GM12878 (cell line): Measurements from ENCODE around the gene PRDX3. TPM values are rescaled to one million over a fixed set of nuclear protein-coding genes. Genes with fewer than 3 reads are reported as not detected.

Experiments
- ATAC-seq: fragments of 200-7000 bp; cut with Tn5 transposase; 3 replicates; pipeline ENCODE4 v1.9.1; 2020; ENCODE audit warnings: mild to moderate bottlenecking, moderate library complexity
- BruUV-seq: library from RNA; stranded (reverse); fragments of 400-500 nt; replicated peaks from 2 replicates; lab custom pipeline; 2021; lab: Mats Ljungman, UMichigan
- CTCF ChIA-PET: fragments of 300-600 bp; sonication (Branson Sonifier 250); formaldehyde crosslinking; extraction: SDS; loops from one replicate; lab custom pipeline; 2021; ENCODE audit warnings: inconsistent platforms; lab: Yijun Ruan, JAX
- POLR2A ChIA-PET: fragments of 350-600 bp; formaldehyde crosslinking; extraction: SDS; loops from one replicate; lab custom pipeline; 2021; ENCODE audit warnings: inconsistent platforms; lab: Charles Lee
- RAD21 ChIA-PET: fragments of 300-600 bp; sonication (Branson Sonifier 250); formaldehyde crosslinking; loops from one replicate; lab custom pipeline; 2023; ENCODE audit warnings: antibody characterized with exemption; ENCODE audit not compliant: unreplicated experiment; lab: Charles Lee
- SMC1A ChIA-PET: fragments of 300-600 bp; sonication (Branson Sonifier 250); formaldehyde crosslinking; loops from one replicate; lab custom pipeline; 2023; ENCODE audit not compliant: unreplicated experiment, uncharacterized antibody; lab: Charles Lee
- DNase-seq: peaks from one replicate; pipeline ENCODE4 v3.0.0-alpha.2; 2011; ENCODE audit warnings: low read depth, low spot score
- FAIRE-seq: peaks from 3 replicates; lab custom pipeline; 2011; peaks lifted over from hg19 to GRCh38; lab: Jason Lieb, UNC
- H2AFZ ChIP-seq: 2 replicates; pipeline ENCODE4 v1.6.0; 2011; ENCODE audit warnings: low read depth, low read length, control low read depth; ENCODE audit not compliant: control insufficient read depth
- H3K27ac ChIP-seq: 2 replicates; pipeline ENCODE4 v1.5.1; 2011; ENCODE audit warnings: control low read depth; ENCODE audit not compliant: control insufficient read depth, insufficient read depth
- H3K27me3 ChIP-seq, 2 experiments: replicated peaks in 1 of 2; 2 replicates each; pipeline versions ENCODE4 v1.6.0 to v1.6.1; 2011; ENCODE audit warnings: low read length in 1 of 2; ENCODE audit not compliant: control insufficient read depth in 2 of 2, insufficient read depth in 2 of 2
- H3K36me3 ChIP-seq, 2 experiments: 2 replicates each; pipeline ENCODE4 v1.5.1; 2011; ENCODE audit warnings: low read length in 1 of 2; ENCODE audit not compliant: control insufficient read depth in 2 of 2, insufficient read depth in 2 of 2
- H3K4me1 ChIP-seq: 2 replicates; pipeline ENCODE4 v1.6.1; 2011; ENCODE audit warnings: mild to moderate bottlenecking, low read length, moderate library complexity, mixed read lengths; ENCODE audit not compliant: control insufficient read depth, insufficient read depth
- H3K4me2 ChIP-seq: 2 replicates; pipeline ENCODE4 v1.6.0; 2011; ENCODE audit warnings: control low read depth; ENCODE audit not compliant: control insufficient read depth, insufficient read depth
- H3K4me3 ChIP-seq: fragments of 200-600 bp; sonication (generic); 2 replicates; pipeline ENCODE4 v1.5.1; 2016
- H3K79me2 ChIP-seq: 2 replicates; pipeline ENCODE4 v1.6.0; 2011; ENCODE audit warnings: low read length; ENCODE audit not compliant: control insufficient read depth, insufficient read depth
- H3K9ac ChIP-seq: 2 replicates; pipeline ENCODE4 v1.8.0; 2011; ENCODE audit warnings: low read length, control low read depth, mixed read lengths; ENCODE audit not compliant: control insufficient read depth, insufficient read depth
- H3K9me3 ChIP-seq: replicated peaks from 3 replicates; pipeline ENCODE4 v1.5.1; 2011; ENCODE audit warnings: mild to moderate bottlenecking, low read length; ENCODE audit not compliant: control insufficient read depth, insufficient read depth
- H4K20me1 ChIP-seq: 2 replicates; pipeline ENCODE4 v1.6.0; 2011; ENCODE audit not compliant: control insufficient read depth, insufficient read depth
- ATF3 ChIP-seq: IDR thresholded peaks from 2 replicates; pipeline ENCODE4 v1.6.1; 2011; ENCODE audit warnings: low read depth, mild to moderate bottlenecking, low read length, moderate library complexity, borderline replicate concordance; ENCODE audit errors: extremely low read depth
- BACH1 ChIP-seq: fragments of 450-650 bp; IDR thresholded peaks from 2 replicates; pipeline ENCODE4 v1.6.1; 2017; ENCODE audit warnings: mild to moderate bottlenecking, borderline replicate concordance
- BCLAF1 ChIP-seq: fragments of 450-650 bp; IDR thresholded peaks from 2 replicates; pipeline ENCODE4 v1.6.1; 2017; ENCODE audit warnings: antibody characterized with exemption, mild to moderate bottlenecking, moderate library complexity
- BMI1 ChIP-seq: fragments of 450-650 bp; IDR thresholded peaks from 2 replicates; pipeline ENCODE4 v1.6.1; 2016; ENCODE audit warnings: mild to moderate bottlenecking, moderate library complexity, borderline replicate concordance
- CBX3 ChIP-seq: fragments of 200-600 bp; sonication (generic); IDR thresholded peaks from 2 replicates; pipeline ENCODE4 v1.6.1; 2016; ENCODE audit warnings: low read depth, borderline replicate concordance
- CBX5 ChIP-seq: sonication (generic); IDR thresholded peaks from 2 replicates; pipeline ENCODE4 v1.6.1; 2016; ENCODE audit warnings: low read depth, moderate library complexity, mild to moderate bottlenecking, inconsistent platforms
- CREB1 ChIP-seq: IDR thresholded peaks from 2 replicates; pipeline ENCODE4 v1.6.1; 2012; ENCODE audit warnings: low read depth, mild to moderate bottlenecking, inconsistent platforms
- FOXK2 ChIP-seq: fragments of 450-650 bp; IDR thresholded peaks from 2 replicates; pipeline ENCODE4 v1.6.1; 2017; ENCODE audit warnings: mild to moderate bottlenecking, moderate library complexity
- GATAD2B ChIP-seq: fragments of 450-650 bp; conservative IDR thresholded peaks from 2 replicates; pipeline ENCODE4 v1.6.1; 2017; ENCODE audit warnings: low read depth, mild to moderate bottlenecking, moderate library complexity
- MYC ChIP-seq: IDR thresholded peaks from 2 replicates; pipeline ENCODE4 v1.6.1; 2011; ENCODE audit warnings: mild to moderate bottlenecking, low read length, moderate library complexity, inconsistent platforms; ENCODE audit not compliant: insufficient read depth, insufficient replicate concordance, insufficient read length, severe bottlenecking
- NR2F1 ChIP-seq: fragments of 450-650 bp; conservative IDR thresholded peaks from 2 replicates; pipeline ENCODE4 v1.6.1; 2017; ENCODE audit warnings: mild to moderate bottlenecking
- RAD21 ChIP-seq: IDR thresholded peaks from 2 replicates; pipeline ENCODE4 v1.6.1; 2011; ENCODE audit warnings: mild to moderate bottlenecking, low read depth, low read length, moderate library complexity; ENCODE audit not compliant: insufficient read depth
- SREBF1 ChIP-seq: IDR thresholded peaks from 2 replicates; pipeline ENCODE4 v1.6.1; 2012; ENCODE audit warnings: mild to moderate bottlenecking, low read length
- SRF ChIP-seq, 2 experiments: IDR thresholded peaks; 2 replicates each; pipeline ENCODE4 v1.6.1; 2011; ENCODE audit warnings: low read depth in 2 of 2, low read length in 2 of 2, mild to moderate bottlenecking in 1 of 2, moderate library complexity in 1 of 2
- STAT1 ChIP-seq: fragments of 450-650 bp; conservative IDR thresholded peaks from 2 replicates; pipeline ENCODE4 v1.6.1; 2014; ENCODE audit warnings: antibody characterized with exemption, mild to moderate bottlenecking
- ZNF384 ChIP-seq: IDR thresholded peaks from 2 replicates; pipeline ENCODE4 v1.6.1; 2012; ENCODE audit warnings: low read depth, mild to moderate bottlenecking, low read length, improper control_type of control experiment, borderline replicate concordance
- ZSCAN29 ChIP-seq: fragments of 450-650 bp; IDR thresholded peaks from 2 replicates; pipeline ENCODE4 v1.6.1; 2017; ENCODE audit warnings: mild to moderate bottlenecking, moderate library complexity
- WGBS: methylation state at CpG from one replicate; pipeline ENCODE4 v1.1.6; 2016; ENCODE audit warnings: low lambda C conversion rate; ENCODE audit not compliant: insufficient replicate concordance, insufficient coverage; ENCODE audit errors: missing lambda C conversion rate; 5-methylcytosine and 5-hydroxymethylcytosine counted together
- in situ Hi-C: fragments of 300-500 bp; cut with MboI; formaldehyde crosslinking; loops from 9 replicates; pipeline ENCODE4 v1.14.3; 2018; ENCODE audit warnings: mixed read lengths
- intact Hi-C: fragments of 100-400 bp; cut with micrococcal nuclease; formaldehyde crosslinking; loops from one replicate; pipeline ENCODE4 v1.14.2; 2022; ENCODE audit not compliant: unreplicated experiment
- polyA plus RNA-seq, 11 experiments: library from polyadenylated mRNA; depleted of rRNA in 4 of 11; unstranded in 6 of 11; stranded (reverse) in 5 of 11; fragments of >200 nt; fragmentation: Nextera tagmentation in 4 of 11; fragmentation: Illumina TruSeq in 1 of 11; extraction: Ambion mirVana in 4 of 11; extraction: Trizol in 1 of 11; gene quantifications; 1 replicate in 1 of 11; 2 replicates in 10 of 11; pipeline versions ENCODE4 v1.2.1 to v1.2.3, GENCODE V29; 2011 to 2016; ENCODE audit warnings: inconsistent platforms in 2 of 11, missing spikeins in 2 of 11, low read depth in 1 of 11
- total RNA-seq, 4 experiments: library from RNA; depleted of rRNA in 3 of 4; stranded (reverse); fragments of >200 nt in 3 of 4; fragmentation: Illumina TruSeq in 1 of 4; extraction: Trizol in 1 of 4; gene quantifications; 2 replicates each; pipeline versions ENCODE4 v1.2.1 to v1.2.3, GENCODE V29; 2013 to 2021
- TF ChIP-seq, protein P1 (sequence below): fragments of 450-650 bp; formaldehyde crosslinking; IDR thresholded peaks from 2 replicates; pipeline ENCODE4 v1.4.0; 2022; ENCODE audit warnings: mild to moderate bottlenecking, moderate library complexity

Gene PRDX3
- total and polyA plus RNA-seq, 10 of the 15 experiments (the other 5 are each of a cell fraction or from before 2014, with no cell fraction given): 195 to 1,431 (median 398) TPM

GRCh38 chr10:119129721-119130120, 48.9 kb downstream of the PRDX3 start:
- H3K9me3 ChIP-seq: no peaks in the 10 kb centered on the region
- H3K4me2 ChIP-seq: no peak overlapping the region
- ChIA-PET POLR2A (no interaction called here), SMC1A (interaction anchor here (1.3 kb wide), 1 partner anchor 34 kb away, joined by 3 read pairs; no protein-coding TSS in a partner anchor)
- no TSS peak for BruUV-seq
- H3K4me1 ChIP-seq: peaks cover 14% of the 10 kb centered on the region
- DNase-seq (no peak), FAIRE-seq (no peak)
- H3K9ac ChIP-seq: no peak overlapping the region
- H2AFZ ChIP-seq: no peak overlapping the region
- in situ Hi-C loops: no loop called here
- TF ChIP-seq, protein P1, sequence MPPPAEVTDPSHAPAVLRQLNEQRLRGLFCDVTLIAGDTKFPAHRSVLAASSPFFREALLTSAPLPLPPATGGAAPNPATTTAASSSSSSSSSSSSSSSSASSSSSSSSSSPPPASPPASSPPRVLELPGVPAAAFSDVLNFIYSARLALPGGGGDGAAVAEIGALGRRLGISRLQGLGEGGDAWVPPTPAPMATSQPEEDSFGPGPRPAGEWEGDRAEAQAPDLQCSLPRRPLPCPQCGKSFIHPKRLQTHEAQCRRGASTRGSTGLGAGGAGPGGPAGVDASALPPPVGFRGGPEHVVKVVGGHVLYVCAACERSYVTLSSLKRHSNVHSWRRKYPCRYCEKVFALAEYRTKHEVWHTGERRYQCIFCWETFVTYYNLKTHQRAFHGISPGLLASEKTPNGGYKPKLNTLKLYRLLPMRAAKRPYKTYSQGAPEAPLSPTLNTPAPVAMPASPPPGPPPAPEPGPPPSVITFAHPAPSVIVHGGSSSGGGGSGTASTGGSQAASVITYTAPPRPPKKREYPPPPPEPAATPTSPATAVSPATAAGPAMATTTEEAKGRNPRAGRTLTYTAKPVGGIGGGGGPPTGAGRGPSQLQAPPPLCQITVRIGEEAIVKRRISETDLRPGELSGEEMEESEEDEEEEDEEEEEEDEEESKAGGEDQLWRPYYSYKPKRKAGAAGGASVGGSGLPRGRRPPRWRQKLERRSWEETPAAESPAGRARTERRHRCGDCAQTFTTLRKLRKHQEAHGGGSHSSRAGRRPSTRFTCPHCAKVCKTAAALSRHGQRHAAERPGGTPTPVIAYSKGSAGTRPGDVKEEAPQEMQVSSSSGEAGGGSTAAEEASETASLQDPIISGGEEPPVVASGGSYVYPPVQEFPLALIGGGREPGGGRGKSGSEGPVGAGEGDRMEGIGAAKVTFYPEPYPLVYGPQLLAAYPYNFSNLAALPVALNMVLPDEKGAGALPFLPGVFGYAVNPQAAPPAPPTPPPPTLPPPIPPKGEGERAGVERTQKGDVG: no peak
- TF ChIP-seq BACH1 (no peak), ZSCAN29 (no peak), CBX3 (no peak), STAT1 (no peak), FOXK2 (no peak), CREB1 (no peak), BCLAF1 (no peak), RAD21 (no peak), MYC (no peak), ATF3 (no peak), SREBF1 (no peak), CBX5 (no peak), SRF (IDR thresholded peaks at IDR 0.05; ENCODE audit: low read depth in 2 of 2, low read length in 2 of 2) (no peak), GATAD2B (no peak), NR2F1 (no peak), BMI1 (no peak), ZNF384 (no peak)
- TF ChIP-seq, all 136 proteins: peak for 0
- ChIA-PET RAD21 (no interaction called here), CTCF (no interaction called here)
- WGBS: 70% methylated on average over 4 of the region's 4 CpGs
- no peak for ATAC-seq
- no peaks in the 10 kb centered on the region for H3K79me2 ChIP-seq
- H3K36me3 ChIP-seq: no peaks in the 10 kb centered on the region; a peak in 2 of 4 replicates
- H3K4me3 ChIP-seq: no peak overlapping the region
- H3K27me3 ChIP-seq: no peaks in the 10 kb centered on the region
- H4K20me1 ChIP-seq: no peaks in the 10 kb centered on the region
- H3K27ac ChIP-seq: no peak overlapping the region
- intact Hi-C loops: no loop called here
